SK-N-SH (cell line): Measurements from ENCODE around the gene PPM1K. TPM values are rescaled to one million over a fixed set of nuclear protein-coding genes. Genes with fewer than 3 reads are reported as not detected.

Experiments
- CTCF ChIA-PET: fragments of 300-600, 350-600 bp; formaldehyde crosslinking; extraction: SDS; loops from one replicate; lab custom pipeline; 2021; lab: Yijun Ruan, JAX
- POLR2A ChIA-PET: fragments of 350-600 bp; sonication (Branson Sonifier 250); formaldehyde crosslinking; extraction: SDS; loops from one replicate; lab custom pipeline; 2020; ENCODE audit warnings: antibody characterized with exemption, inconsistent platforms; lab: Yijun Ruan, JAX
- DNase-seq: peaks from one replicate; pipeline ENCODE4 v3.0.0; 2012
- H2AFZ ChIP-seq: fragments of 200-600 bp; sonication (generic); 2 replicates; pipeline ENCODE4 v1.8.1; 2016; ENCODE audit warnings: antibody characterized with exemption, mild to moderate bottlenecking, low read depth
- H3F3A ChIP-seq: fragments of 200-600 bp; sonication (generic); replicated peaks from 2 replicates; pipeline ENCODE3; 2016; ENCODE audit warnings: antibody characterized with exemption, mild to moderate bottlenecking; ENCODE audit not compliant: insufficient read depth
- H3K27ac ChIP-seq, 2 experiments: fragments of 200-500 bp in 1 of 2; fragments of 200-600 bp in 1 of 2; sonication (Bioruptor generic) in 1 of 2; sonication (generic), shearing (Covaris generic) in 1 of 2; 2 replicates each; pipeline versions ENCODE4 v1.5.1 to v1.6.1; 2014 to 2016; ENCODE audit warnings: low read depth in 2 of 2, inconsistent platforms in 1 of 2, low read length in 1 of 2, mild to moderate bottlenecking in 1 of 2, mixed read lengths in 1 of 2
- H3K27me3 ChIP-seq: fragments of 200-600 bp; sonication (generic), shearing (Covaris generic); 2 replicates; pipeline ENCODE4 v1.6.1; 2016; ENCODE audit warnings: mixed run types; ENCODE audit not compliant: insufficient read depth
- H3K36me3 ChIP-seq, 2 experiments: fragments of 200-500 bp in 1 of 2; fragments of 200-600 bp in 1 of 2; sonication (Bioruptor generic) in 1 of 2; sonication (generic) in 1 of 2; replicated peaks in 1 of 2; 2 replicates each; pipeline versions ENCODE3 to v1.5.1; 2014 to 2016; ENCODE audit warnings: low read length in 1 of 2, mild to moderate bottlenecking in 1 of 2; ENCODE audit not compliant: insufficient read depth in 2 of 2, control insufficient read depth in 1 of 2
- H3K4me1 ChIP-seq, 2 experiments: fragments of 200-500 bp in 1 of 2; fragments of 200-600 bp in 1 of 2; sonication (Bioruptor generic) in 1 of 2; sonication (generic), shearing (Covaris generic) in 1 of 2; 2 replicates each; pipeline versions ENCODE4 v1.5.1 to v1.6.1; 2014 to 2016; ENCODE audit warnings: low read depth in 1 of 2, low read length in 1 of 2, mixed run types in 1 of 2; ENCODE audit not compliant: insufficient read depth in 2 of 2, control insufficient read depth in 1 of 2
- H3K4me2 ChIP-seq: fragments of 200-600 bp; sonication (generic), shearing (Covaris generic); 2 replicates; pipeline ENCODE4 v1.6.1; 2017; ENCODE audit warnings: mixed run types
- H3K4me3 ChIP-seq, 2 experiments: fragments of 200-500 bp in 1 of 2; fragments of 200-600 bp in 1 of 2; sonication (Bioruptor generic) in 1 of 2; sonication (generic), shearing (Covaris generic) in 1 of 2; 2 replicates each; pipeline versions ENCODE4 v1.5.1 to v1.8.1; 2014 to 2016; ENCODE audit warnings: low read depth in 2 of 2, inconsistent platforms in 1 of 2, low read length in 1 of 2, mild to moderate bottlenecking in 1 of 2, mixed read lengths in 1 of 2, moderate library complexity in 1 of 2
- H3K79me2 ChIP-seq: fragments of 200-600 bp; sonication (generic); 2 replicates; pipeline ENCODE4 v1.8.1; 2017; ENCODE audit warnings: mild to moderate bottlenecking; ENCODE audit not compliant: insufficient read depth
- H3K9ac ChIP-seq: fragments of 200-600 bp; sonication (generic); 2 replicates; pipeline ENCODE4 v1.6.1; 2017; ENCODE audit warnings: mixed run types
- H3K9me2 ChIP-seq: fragments of 200-600 bp; sonication (generic); 2 replicates; pipeline ENCODE4 v1.6.1; 2017; ENCODE audit warnings: mixed run types
- H3K9me3 ChIP-seq: fragments of 200-600 bp; sonication (generic); 2 replicates; pipeline ENCODE4 v1.6.1; 2017; ENCODE audit warnings: mixed run types, mild to moderate bottlenecking, moderate library complexity
- H4K20me1 ChIP-seq: fragments of 200-600 bp; sonication (generic); 2 replicates; pipeline ENCODE4 v1.6.1; 2017; ENCODE audit warnings: mild to moderate bottlenecking, mixed run types; ENCODE audit not compliant: insufficient read depth
- EZH2phosphoT487 ChIP-seq: fragments of 200-600 bp; sonication (generic); IDR thresholded peaks from 2 replicates; pipeline ENCODE4 v1.6.1; 2017; ENCODE audit warnings: low read depth, mixed run types, mild to moderate bottlenecking, antibody characterized with exemption, moderate library complexity, borderline replicate concordance
- FOSL2 ChIP-seq: IDR thresholded peaks from 2 replicates; pipeline ENCODE4 v1.4.0; 2012; ENCODE audit warnings: low read depth, mild to moderate bottlenecking, moderate library complexity, borderline replicate concordance
- FOXM1 ChIP-seq: IDR thresholded peaks from 2 replicates; pipeline ENCODE4 v1.4.0; 2012; ENCODE audit warnings: low read depth, mild to moderate bottlenecking
- GABPA ChIP-seq: IDR thresholded peaks from 2 replicates; pipeline ENCODE4 v1.4.0; 2012; ENCODE audit warnings: low read depth, mild to moderate bottlenecking
- MXI1 ChIP-seq: IDR thresholded peaks from 2 replicates; pipeline ENCODE4 v1.6.1; 2012; ENCODE audit warnings: mild to moderate bottlenecking, low read depth, low read length, improper control_type of control experiment
- POLR2AphosphoS5 ChIP-seq: IDR thresholded peaks from 2 replicates; pipeline ENCODE4 v1.6.1; 2012; ENCODE audit warnings: low read depth, low read length
- RAD21 ChIP-seq: IDR thresholded peaks from 2 replicates; pipeline ENCODE4 v1.6.1; 2012; ENCODE audit warnings: mild to moderate bottlenecking, low read length
- RCOR1 ChIP-seq: fragments of 150-350 bp; IDR thresholded peaks from 2 replicates; pipeline ENCODE4 v1.6.1; 2017; ENCODE audit warnings: antibody characterized with exemption, low read length
- RFX5 ChIP-seq: IDR thresholded peaks from 2 replicates; pipeline ENCODE4 v1.6.1; 2012; ENCODE audit warnings: mild to moderate bottlenecking, improper control_type of control experiment, low read length
- SIN3A ChIP-seq: IDR thresholded peaks from 2 replicates; pipeline ENCODE4 v1.6.1; 2012; ENCODE audit warnings: low read depth, mild to moderate bottlenecking, low read length, moderate library complexity, borderline replicate concordance
- TEAD4 ChIP-seq: IDR thresholded peaks from 2 replicates; pipeline ENCODE4 v1.4.0; 2012; ENCODE audit warnings: mild to moderate bottlenecking, borderline replicate concordance; ENCODE audit not compliant: insufficient read depth
- WGBS: methylation state at CpG from one replicate; pipeline ENCODE4 v1.1.6; 2017; ENCODE audit warnings: low lambda C conversion rate; 5-methylcytosine and 5-hydroxymethylcytosine counted together
- polyA plus RNA-seq, 3 experiments: library from polyadenylated mRNA; depleted of rRNA; stranded (reverse); fragments of >200 nt; gene quantifications; 2 replicates each; pipeline ENCODE4 v1.2.3, GENCODE V29; 2012
- TF ChIP-seq, protein P1 (sequence below): IDR thresholded peaks from 2 replicates; pipeline ENCODE4; 2012
- TF ChIP-seq, protein P2 (sequence below): IDR thresholded peaks from 2 replicates; pipeline ENCODE4 v1.6.1; 2012; ENCODE audit warnings: mild to moderate bottlenecking, low read depth, low read length, moderate library complexity
- TF ChIP-seq, protein P3 (sequence below): fragments of 200-600 bp; sonication (generic); IDR thresholded peaks from 2 replicates; pipeline ENCODE4 v1.6.1; 2017; ENCODE audit warnings: antibody characterized with exemption, mild to moderate bottlenecking, moderate library complexity
- TF ChIP-seq, protein P4 (sequence below): fragments of 150-350 bp; IDR thresholded peaks from 2 replicates; pipeline ENCODE4 v1.6.1; 2017; ENCODE audit warnings: antibody characterized with exemption, low read length, low read depth, borderline replicate concordance
- TF ChIP-seq, protein P5 (sequence below): IDR thresholded peaks from 2 replicates; pipeline ENCODE4 v1.4.0; 2012; ENCODE audit warnings: low read depth
- TF ChIP-seq, protein P6 (sequence below): IDR thresholded peaks from 2 replicates; pipeline ENCODE4 v1.4.0; 2012; ENCODE audit warnings: low read depth, borderline replicate concordance

PPM1K gene
- polyA plus RNA-seq, 1 of the 3 experiments (the other 2 are of a cell fraction) = 2.5 TPM

DNA sequence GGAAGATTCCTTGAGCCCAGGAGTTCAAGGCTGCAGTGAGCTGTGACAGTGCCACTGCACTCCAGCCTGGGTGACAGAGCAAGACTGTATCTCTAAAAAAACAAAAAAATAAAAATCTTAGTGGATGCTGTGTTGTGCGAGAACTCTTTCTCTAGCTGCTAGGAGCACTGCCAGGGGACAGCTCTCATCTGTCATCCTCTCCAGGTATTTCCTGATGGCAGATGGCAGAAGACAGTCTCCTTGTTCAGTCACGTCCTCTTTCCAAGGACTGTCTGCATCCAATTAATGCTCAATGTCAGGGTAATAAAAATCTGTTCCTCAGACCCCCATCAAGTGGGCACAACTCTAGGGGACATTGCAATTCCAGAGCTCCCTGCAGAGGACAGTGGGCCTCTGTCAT, 29.2 kb downstream of the PPM1K start:
- TF ChIP-seq FOSL2 (no peak), RFX5 (no peak), GABPA (no peak), FOXM1 (no peak), SIN3A (no peak), POLR2AphosphoS5 (no peak), RCOR1 (no peak), RAD21 (no peak), TEAD4 (no peak), MXI1 (no peak), EZH2phosphoT487 (no peak)
- TF ChIP-seq, protein P1, sequence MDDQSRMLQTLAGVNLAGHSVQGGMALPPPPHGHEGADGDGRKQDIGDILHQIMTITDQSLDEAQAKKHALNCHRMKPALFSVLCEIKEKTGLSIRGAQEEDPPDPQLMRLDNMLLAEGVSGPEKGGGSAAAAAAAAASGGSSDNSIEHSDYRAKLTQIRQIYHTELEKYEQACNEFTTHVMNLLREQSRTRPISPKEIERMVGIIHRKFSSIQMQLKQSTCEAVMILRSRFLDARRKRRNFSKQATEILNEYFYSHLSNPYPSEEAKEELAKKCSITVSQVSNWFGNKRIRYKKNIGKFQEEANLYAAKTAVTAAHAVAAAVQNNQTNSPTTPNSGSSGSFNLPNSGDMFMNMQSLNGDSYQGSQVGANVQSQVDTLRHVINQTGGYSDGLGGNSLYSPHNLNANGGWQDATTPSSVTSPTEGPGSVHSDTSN = no peak
- TF ChIP-seq, protein P2, sequence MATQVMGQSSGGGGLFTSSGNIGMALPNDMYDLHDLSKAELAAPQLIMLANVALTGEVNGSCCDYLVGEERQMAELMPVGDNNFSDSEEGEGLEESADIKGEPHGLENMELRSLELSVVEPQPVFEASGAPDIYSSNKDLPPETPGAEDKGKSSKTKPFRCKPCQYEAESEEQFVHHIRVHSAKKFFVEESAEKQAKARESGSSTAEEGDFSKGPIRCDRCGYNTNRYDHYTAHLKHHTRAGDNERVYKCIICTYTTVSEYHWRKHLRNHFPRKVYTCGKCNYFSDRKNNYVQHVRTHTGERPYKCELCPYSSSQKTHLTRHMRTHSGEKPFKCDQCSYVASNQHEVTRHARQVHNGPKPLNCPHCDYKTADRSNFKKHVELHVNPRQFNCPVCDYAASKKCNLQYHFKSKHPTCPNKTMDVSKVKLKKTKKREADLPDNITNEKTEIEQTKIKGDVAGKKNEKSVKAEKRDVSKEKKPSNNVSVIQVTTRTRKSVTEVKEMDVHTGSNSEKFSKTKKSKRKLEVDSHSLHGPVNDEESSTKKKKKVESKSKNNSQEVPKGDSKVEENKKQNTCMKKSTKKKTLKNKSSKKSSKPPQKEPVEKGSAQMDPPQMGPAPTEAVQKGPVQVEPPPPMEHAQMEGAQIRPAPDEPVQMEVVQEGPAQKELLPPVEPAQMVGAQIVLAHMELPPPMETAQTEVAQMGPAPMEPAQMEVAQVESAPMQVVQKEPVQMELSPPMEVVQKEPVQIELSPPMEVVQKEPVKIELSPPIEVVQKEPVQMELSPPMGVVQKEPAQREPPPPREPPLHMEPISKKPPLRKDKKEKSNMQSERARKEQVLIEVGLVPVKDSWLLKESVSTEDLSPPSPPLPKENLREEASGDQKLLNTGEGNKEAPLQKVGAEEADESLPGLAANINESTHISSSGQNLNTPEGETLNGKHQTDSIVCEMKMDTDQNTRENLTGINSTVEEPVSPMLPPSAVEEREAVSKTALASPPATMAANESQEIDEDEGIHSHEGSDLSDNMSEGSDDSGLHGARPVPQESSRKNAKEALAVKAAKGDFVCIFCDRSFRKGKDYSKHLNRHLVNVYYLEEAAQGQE = no peak
- TF ChIP-seq, protein P3, sequence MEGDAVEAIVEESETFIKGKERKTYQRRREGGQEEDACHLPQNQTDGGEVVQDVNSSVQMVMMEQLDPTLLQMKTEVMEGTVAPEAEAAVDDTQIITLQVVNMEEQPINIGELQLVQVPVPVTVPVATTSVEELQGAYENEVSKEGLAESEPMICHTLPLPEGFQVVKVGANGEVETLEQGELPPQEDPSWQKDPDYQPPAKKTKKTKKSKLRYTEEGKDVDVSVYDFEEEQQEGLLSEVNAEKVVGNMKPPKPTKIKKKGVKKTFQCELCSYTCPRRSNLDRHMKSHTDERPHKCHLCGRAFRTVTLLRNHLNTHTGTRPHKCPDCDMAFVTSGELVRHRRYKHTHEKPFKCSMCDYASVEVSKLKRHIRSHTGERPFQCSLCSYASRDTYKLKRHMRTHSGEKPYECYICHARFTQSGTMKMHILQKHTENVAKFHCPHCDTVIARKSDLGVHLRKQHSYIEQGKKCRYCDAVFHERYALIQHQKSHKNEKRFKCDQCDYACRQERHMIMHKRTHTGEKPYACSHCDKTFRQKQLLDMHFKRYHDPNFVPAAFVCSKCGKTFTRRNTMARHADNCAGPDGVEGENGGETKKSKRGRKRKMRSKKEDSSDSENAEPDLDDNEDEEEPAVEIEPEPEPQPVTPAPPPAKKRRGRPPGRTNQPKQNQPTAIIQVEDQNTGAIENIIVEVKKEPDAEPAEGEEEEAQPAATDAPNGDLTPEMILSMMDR = no peak
- TF ChIP-seq, protein P4, sequence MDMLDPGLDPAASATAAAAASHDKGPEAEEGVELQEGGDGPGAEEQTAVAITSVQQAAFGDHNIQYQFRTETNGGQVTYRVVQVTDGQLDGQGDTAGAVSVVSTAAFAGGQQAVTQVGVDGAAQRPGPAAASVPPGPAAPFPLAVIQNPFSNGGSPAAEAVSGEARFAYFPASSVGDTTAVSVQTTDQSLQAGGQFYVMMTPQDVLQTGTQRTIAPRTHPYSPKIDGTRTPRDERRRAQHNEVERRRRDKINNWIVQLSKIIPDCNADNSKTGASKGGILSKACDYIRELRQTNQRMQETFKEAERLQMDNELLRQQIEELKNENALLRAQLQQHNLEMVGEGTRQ = no peak
- TF ChIP-seq, protein P5, sequence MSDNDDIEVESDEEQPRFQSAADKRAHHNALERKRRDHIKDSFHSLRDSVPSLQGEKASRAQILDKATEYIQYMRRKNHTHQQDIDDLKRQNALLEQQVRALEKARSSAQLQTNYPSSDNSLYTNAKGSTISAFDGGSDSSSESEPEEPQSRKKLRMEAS = no peak
- TF ChIP-seq, protein P6, sequence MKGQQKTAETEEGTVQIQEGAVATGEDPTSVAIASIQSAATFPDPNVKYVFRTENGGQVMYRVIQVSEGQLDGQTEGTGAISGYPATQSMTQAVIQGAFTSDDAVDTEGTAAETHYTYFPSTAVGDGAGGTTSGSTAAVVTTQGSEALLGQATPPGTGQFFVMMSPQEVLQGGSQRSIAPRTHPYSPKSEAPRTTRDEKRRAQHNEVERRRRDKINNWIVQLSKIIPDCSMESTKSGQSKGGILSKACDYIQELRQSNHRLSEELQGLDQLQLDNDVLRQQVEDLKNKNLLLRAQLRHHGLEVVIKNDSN = no peak
- no peak overlapping the region for H3K9ac ChIP-seq
- H3K9me2 ChIP-seq = no peaks in the 10 kb centered on the region
- H3K79me2 ChIP-seq = no peaks in the 10 kb centered on the region
- H3K27me3 ChIP-seq = no peaks in the 10 kb centered on the region
- DNase-seq = no peak
- no peaks in the 10 kb centered on the region for H4K20me1 ChIP-seq
- H3K4me2 ChIP-seq = no peak overlapping the region
- CTCF ChIA-PET = interaction anchor here (0.7 to 1.2 kb wide), 2 partner anchors 114 to 260 kb away, joined by 3 read pairs; no protein-coding TSS in a partner anchor
- no peak overlapping the region for H2AFZ ChIP-seq
- no peaks in the 10 kb centered on the region for H3K36me3 ChIP-seq
- POLR2A ChIA-PET = no interaction called here
- no peak overlapping the region for H3K4me3 ChIP-seq
- 60% methylated on average over 2 of the region's 2 CpGs for WGBS
- H3K4me1 ChIP-seq = no peaks in the 10 kb centered on the region
- H3F3A ChIP-seq = no peaks in the 10 kb centered on the region
- no peaks in the 10 kb centered on the region for H3K9me3 ChIP-seq
- no peak overlapping the region for H3K27ac ChIP-seq
